IPS DF 19.7 (cell line): ENCODE measurements around the gene GALR2.
"Not testable (repeated sequence)": the region's sequence is repeated elsewhere in the genome, so short reads cannot be mapped to it uniquely, and the experiment has no call there.

Source experiments
- DNase-seq: peaks from one replicate; pipeline ENCODE4 v3.0.0-alpha.2; 2013; ENCODE audit warnings: low read depth, low spot score

The GALR2 gene, protein sequence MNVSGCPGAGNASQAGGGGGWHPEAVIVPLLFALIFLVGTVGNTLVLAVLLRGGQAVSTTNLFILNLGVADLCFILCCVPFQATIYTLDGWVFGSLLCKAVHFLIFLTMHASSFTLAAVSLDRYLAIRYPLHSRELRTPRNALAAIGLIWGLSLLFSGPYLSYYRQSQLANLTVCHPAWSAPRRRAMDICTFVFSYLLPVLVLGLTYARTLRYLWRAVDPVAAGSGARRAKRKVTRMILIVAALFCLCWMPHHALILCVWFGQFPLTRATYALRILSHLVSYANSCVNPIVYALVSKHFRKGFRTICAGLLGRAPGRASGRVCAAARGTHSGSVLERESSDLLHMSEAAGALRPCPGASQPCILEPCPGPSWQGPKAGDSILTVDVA

GRCh38 chr17:76074390-76075363 lies at the start of gene GALR2:
Gene GALR2, plus strand, starts transcription at chr17:76074781. Its CDS starts 103 bp downstream, at chr17:76074884.
- DNase-seq = no peak

GRCh38 chr17:76025294-76025693 lies 49.3 kb upstream of the GALR2 start:
- DNase-seq = no peak

DNA sequence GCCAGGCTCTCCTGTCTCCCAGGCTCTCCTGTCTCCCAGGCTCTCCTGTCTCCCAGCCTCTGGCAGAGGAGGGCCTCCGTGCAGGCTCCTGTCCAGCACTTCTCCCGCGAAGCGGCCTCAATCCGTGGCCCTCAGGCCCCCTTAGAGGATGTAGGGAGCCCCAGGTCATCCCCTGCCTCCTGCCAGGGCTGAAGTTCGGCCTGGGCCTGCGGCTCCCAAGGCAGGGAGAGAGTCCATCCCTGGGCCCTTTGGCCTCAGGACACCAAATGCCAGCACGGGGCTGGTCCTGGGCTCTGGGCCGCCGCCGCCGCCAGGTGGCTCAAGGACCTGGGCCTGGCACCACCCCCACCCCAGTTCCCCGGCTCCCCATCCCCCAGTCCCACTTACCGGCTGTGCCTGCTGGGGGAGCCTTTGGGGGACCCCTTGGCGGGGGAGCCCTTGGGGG lies 47.8 kb upstream of the GALR2 start:
- DNase-seq = no peak

DNA sequence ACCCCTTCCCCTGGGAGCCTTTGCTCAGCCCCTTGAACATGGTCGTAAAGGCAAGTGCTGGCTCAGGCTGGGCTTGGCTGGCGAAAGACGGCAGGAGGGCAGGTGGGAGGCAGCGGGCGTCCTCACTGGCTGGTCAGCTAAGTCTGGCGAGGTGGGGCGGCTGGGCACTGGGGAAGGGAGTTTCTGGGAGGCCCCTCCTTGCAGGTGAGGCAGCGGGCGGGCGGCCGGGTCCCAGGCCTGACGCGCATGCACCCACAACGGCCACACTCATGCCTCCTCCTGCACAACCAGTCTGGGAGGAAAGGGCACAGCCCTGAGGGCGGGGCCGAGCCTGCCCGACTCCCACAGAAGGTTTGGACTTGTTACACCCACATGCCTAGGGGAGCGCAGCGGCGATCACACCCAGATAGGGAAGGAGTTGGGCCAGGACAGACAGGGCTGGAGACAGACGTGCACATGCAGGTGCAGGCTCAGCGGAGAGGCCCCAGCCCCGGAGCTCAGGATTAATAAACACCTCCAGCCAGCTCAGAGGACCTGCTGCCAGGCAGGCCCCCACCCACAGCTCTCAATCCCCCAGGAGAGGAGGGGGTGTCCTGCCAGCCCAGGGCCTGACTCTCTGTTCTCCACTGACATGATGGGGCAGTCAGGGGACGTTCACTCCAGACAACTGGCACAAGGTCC lies 47.3 kb upstream of the GALR2 start, which contains the start of gene EVPL:
Gene EVPL (minus strand): TSS at position 148 of the 681 bp plus-strand sequence. CDS start 108 bp downstream, at position 40.
- no peak for DNase-seq

- DNase-seq = no peak
Measured at GRCh38 chr17:76032073-76032779, 42.4 kb upstream of the GALR2 start.

DNA sequence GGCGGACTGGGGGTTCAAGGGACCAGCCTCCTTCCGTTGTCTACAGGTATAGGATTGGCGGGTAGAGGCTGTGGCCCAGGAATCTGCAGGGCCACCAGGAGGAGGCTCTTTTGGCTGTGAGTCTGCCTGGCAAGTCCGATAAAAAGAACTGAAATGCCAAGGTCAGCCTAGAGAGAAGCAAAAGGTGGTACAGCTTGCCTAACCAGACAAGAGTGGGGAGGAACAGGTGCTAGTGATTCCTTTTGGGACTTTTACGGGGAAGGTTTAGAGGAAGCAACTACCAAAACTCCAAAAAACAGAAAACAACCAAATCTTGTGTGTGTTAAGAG lies 41.8 kb upstream of the GALR2 start:
- no peak for DNase-seq

- DNase-seq = no peak
Measured at GRCh38 chr17:76033139-76033538, 41.4 kb upstream of the GALR2 start.

- DNase-seq = no peak
Measured at GRCh38 chr17:76034428-76035350, 39.9 kb upstream of the GALR2 start.

- no peak for DNase-seq
Measured at GRCh38 chr17:76036497-76037261, 37.9 kb upstream of the GALR2 start.

DNA sequence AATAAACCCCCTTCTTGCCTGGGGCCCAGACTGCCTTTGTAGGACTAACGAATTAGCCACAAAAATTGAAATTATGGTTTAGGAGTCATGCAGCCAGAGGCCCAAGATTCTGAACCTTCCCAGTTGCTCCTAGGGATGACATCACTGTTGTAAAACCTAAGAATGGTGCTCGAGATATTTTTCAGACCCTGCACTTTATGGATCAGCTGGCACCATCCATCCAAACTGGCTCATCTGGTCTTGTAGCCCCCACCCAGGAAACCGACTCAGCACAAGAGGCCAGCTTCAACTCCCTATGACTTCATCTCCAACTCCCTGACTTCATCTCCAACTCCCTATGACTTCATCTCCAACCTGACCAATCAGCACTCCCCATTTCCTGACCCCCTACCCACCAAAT lies 36.5 kb upstream of the GALR2 start:
- DNase-seq = no peak

DNA sequence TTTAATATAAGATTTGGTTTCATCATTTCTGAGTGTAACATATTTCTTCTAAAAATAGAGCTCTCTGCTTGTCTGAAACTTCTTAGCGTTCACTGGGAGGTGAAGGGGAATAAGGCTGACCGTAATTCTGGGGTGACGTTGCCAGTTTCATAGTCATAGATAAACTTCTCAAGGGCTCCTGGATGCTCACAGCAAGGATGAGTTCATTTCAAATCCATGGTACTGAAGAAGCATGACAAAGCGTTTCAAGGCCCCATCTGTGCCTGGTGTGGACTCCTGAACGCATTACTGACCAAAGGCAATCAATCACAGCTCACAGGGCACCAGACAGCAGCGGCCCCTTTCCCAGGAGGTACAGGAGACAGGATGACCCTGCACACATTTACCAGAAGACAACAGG lies 35.5 kb upstream of the GALR2 start:
- DNase-seq = no peak

GRCh38 chr17:76040376-76040775 lies 34.2 kb upstream of the GALR2 start:
- DNase-seq = no peak

GRCh38 chr17:76042868-76043267 lies 31.7 kb upstream of the GALR2 start:
- not testable (repeated sequence) for DNase-seq

DNA sequence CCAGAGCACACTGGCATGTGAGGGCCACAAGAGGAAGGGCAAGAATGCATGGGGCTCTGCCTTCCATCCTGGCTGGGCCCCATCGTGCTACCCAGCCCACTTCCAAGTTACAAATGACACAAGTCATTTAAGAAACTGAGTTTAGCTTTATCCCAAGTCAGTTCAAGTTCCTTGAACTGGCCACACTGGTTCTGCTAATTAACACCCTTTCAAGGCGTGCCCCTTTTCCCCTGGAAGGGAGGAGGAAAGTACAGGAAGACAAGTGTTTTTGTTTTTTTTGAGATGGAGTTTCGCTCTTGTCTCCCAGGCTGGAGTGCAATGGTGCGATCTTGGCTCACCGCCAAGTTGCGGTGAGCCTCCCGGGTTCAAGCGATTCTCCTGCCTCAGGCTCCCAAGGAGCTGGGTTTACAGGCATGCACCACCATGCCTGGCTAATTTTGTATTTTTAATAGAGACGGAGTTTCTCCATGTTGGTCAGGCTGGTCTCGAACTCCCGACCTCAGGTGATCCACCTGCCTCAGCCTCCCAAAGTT lies 30.0 kb upstream of the GALR2 start:
- not testable (repeated sequence) for DNase-seq

GRCh38 chr17:76046064-76046463 lies 28.5 kb upstream of the GALR2 start:
- DNase-seq = no peak

DNA sequence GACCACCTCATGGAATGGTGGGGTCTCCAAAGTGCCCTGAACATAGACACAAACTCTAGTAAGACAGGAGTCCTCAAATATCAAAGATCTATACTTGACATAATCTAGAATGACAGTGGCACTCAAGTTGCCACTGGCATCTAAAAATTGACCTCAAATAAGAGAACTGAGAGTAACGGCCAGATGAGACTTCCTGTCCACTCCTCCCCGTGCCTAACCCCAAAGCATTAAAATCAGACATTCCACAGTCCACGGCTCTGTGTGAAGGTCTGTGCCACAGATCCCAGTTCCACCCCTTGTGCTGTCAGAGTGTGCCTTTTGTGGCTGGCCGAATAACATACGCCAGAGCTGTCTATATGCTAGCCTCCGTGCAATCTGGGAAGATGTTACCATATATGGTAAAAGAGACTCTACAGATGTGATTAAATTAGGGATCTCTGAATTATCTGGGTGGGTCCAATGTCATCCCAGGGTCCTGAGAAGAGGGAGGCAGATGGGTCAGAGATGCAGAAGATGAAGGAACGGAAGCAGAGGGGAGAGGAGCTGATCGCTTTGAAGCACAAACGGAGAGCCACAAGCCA lies 26.5 kb upstream of the GALR2 start:
- DNase-seq = no peak

DNA sequence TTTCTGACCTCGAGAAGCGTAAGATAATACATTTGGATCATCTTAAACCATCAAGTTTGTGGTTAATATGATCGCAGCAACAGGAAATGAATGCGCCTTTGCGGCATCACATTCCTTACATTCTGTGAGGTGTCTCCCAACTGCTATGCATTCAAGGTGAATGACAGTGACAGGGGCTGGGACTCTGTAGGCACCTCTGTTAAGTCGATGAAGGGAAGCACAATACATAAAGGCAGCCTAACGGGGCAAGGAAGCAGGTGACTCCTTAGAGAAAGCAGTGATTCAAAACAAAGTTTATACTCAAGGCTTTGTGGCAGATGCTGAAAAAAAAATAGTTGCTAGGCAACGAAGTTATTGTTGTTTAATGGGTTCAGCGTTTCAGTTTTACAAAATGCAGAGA lies 25.9 kb upstream of the GALR2 start:
- no peak for DNase-seq

- no peak for DNase-seq
Measured at GRCh38 chr17:76049239-76049638, 25.3 kb upstream of the GALR2 start.
